GM18867 (cell line): Measurements from ENCODE around the gene TRMT1L.

ENCODE experiments used
- ATAC-seq: cut with Tn5 transposase; IDR thresholded peaks from one replicate; pipeline ENCODE4 v1.9.1; 2021; ENCODE audit warnings: mild to moderate bottlenecking, moderate library complexity; ENCODE audit not compliant: unreplicated experiment

TRMT1L gene

DNA sequence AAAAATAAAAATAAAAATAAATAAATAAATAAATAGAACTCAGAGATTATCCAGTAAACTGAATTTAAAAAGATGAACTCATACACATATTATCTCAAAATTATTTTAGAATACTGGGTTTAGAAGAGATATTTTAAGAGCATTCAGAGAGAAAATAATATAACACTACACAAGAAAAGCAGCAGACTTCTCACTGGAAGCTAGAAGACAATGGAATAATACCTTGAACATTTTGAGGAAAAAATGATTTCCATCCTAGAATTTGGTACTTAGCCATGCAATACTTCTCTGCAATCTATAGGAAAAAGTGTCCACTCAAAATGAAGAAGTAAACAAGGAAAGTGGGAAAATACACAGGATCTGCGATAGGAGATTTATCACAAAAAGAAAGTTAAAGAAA, 24.2 kb downstream of the TRMT1L start:
- no peak for ATAC-seq

DNA sequence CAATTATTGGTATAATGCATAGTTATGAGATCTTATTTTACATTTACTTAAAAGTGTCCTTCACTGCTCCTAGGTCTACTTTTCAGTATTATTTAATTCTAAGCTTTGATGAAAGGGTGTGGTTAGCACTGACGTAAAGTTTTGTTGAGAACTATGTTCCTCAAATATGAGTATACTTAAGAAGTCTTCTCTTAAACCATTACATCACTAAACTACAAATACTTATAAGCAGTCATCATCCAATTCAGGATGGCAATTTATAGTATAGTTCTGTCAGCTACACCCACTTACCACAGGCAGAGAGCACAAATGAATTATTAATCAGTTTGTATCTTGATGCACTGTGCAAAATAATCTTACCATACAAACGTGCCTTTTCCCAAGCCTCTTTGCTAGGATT, 27.0 kb downstream of the TRMT1L start:
- no peak for ATAC-seq

GRCh38 chr1:185112356-185112755, 44.4 kb downstream of the TRMT1L start:
- ATAC-seq = no peak

- ATAC-seq = no peak
These were observed 44.9 kb downstream of the TRMT1L start for GRCh38 chr1:185111873-185112272.

DNA sequence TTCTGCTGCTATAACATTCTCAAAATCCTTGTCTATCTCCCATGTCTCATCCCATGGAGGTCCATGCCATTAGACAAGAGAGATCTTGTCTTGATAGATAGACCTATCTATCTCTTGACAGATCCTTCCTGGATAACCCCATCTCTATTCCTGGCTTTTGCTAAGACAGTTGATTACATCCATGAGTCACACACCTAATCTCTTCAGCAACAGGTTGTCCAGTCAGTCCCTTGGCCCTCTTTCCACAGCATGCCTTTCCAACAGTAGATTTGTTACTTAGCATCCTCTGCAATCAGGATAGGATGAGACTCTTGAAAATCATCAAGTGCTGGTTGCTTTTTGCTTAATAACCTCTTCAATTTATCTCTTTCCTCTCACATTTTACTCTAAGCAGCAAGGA, 46.6 kb downstream of the TRMT1L start:
- no peak for ATAC-seq

GRCh38 chr1:185108321-185108720, 48.4 kb downstream of the TRMT1L start:
- ATAC-seq = no peak

DNA sequence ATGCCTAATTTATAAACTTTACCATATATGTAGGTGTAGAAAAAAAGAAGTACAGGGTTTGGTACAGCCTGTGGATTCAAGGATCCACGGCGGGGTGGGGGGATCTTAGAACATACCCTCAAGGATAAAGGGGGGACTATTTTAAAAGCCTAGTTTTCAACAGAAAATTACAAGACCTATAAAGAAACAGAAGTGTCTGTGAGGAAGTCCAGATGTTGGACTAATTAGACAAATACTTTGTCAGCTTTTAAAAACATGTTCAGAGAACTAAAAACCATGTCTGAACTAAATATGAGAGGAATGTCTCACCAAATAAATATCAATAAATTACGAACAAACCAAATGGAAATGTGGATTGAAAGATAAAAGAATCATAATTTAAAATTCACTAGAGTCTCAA, 51.6 kb downstream of the TRMT1L start:
- no peak for ATAC-seq

GRCh38 chr1:185104083-185104482, 52.7 kb downstream of the TRMT1L start:
- ATAC-seq = no peak

GRCh38 chr1:185096531-185096930, 60.2 kb downstream of the TRMT1L start:
- no peak for ATAC-seq

DNA sequence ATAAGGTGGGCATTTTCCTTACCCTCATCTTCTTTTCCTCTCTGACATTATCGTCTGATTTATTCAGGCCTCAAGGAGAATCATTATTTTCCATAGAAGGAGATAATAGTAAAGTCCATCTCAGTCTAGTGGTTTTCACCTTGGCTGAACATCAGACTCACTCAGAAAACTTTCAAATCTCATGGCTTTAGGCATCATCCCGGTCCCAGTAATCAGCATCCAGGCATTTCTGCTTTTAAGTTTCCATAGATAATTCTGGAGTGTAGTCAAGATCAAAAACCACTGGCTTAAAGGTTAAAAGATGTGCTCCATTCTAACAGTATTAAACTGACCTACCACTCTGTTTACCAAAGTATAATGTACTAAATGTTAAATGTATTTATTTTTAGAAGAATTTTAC, 62.0 kb downstream of the TRMT1L start:
- ATAC-seq = no peak

DNA sequence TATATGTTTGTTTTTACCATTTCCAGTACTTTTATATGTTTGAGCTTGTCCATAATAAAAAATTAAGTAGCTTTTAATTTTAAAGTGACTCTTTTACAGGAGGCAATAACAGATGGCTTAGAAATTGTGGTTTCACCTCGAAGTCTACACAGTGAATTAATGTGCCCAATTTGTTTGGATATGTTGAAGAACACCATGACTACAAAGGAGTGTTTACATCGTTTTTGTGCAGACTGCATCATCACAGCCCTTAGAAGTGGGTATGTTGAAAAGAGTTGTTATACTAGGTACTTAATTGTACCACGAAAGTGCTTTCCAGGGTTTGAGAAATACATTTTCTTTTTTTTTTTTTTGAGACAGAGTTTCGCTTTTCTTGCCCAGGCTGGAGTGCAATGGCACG, 65.3 kb downstream of the TRMT1L start:
- no peak for ATAC-seq

- ATAC-seq = no peak
These were observed 69.0 kb downstream of the TRMT1L start for GRCh38 chr1:185087746-185088145.

DNA sequence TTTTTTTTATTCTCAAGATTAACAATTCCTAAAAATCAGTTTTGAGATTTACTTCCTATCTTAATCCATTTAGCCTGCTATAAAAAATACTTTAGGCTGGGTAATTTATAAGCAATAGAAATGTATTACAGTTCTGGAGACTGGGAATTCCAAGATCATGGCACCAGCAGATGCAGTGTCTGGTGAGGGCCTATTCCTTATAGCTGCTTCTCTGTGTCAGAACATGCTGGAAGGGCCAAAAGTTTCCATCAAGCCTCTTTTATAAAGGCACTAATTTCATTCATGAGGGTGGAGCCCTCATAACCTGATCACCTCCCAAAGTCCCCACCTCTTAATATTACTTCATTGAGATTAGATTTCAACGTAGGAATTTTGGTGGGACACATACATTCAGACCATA, 69.7 kb downstream of the TRMT1L start:
- ATAC-seq = no peak

DNA sequence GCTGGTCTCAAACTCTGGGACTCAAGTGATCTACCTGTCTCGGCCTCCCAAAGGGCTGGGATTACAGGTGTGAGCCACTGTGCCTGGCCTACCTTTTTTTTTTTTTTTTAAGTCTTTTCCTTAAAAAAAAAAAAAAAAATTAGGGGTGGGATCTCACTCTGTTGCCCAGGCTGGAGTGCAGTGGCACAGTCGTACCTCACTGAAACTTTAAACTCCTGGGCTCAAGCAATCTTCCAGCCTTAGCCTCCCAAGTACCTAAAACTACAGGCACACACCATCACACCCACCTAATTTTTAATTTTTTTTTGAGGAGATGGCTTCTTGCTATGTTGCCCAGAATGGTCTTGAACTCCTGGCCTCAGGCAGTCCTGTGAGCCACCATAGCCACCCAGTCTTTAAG, 72.9 kb downstream of the TRMT1L start:
- no peak for ATAC-seq

DNA sequence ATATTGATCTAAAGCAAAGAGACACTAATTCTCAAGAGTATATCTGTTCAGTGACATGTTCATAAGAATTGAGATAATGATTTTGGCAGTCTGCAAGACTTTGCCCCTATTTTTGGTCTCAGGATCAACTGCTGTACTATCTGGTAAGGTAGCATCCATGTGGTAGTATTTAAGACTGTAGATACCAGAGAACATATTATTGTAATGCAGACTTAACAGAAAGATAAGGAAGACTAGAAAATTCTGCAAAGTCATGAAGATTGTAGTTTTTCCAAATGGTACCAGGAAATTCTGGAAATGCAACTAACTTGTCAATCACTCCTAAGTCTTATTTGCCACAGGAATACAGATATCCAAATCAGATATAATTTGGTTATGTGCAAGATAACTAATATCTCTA, 76.3 kb downstream of the TRMT1L start:
- no peak for ATAC-seq

DNA sequence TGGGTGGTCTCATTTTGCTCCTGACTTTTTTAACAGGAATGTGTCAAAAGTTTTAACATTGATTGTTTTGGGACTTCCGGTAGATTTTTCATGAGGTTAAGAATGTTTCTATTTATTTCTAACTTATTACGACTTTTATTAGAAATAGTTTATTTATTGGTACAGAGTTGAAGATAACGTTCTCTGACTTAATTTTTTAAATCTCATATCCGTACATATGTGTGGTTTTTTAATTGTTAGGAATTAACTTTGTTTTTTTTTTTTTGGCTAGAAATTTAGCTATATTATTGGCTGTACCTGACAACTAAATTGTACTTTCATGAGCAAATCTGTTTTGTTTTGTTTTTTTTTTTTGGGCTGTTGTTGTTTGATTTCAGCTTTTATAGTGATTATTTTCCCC, 79.4 kb downstream of the TRMT1L start:
- no peak for ATAC-seq

DNA sequence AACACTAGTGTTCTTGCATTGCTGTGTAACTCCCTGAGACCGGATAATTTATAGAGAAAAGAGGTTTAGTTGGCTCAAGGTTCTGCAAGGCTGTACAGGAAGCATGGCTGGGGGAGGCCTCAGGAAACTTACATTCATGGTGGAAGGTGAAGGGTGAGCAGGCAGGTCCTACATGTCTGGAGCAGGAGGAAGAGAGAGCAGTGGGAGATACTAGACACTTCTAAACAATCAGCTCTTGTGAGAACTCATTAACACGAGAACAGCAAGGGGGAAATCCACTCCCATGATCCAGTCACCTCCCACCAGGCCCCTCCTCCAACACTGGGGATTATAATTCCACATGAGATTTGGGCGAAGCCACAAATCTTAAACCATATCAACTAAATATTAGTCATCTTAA, 81.3 kb downstream of the TRMT1L start:
- no peak for ATAC-seq

DNA sequence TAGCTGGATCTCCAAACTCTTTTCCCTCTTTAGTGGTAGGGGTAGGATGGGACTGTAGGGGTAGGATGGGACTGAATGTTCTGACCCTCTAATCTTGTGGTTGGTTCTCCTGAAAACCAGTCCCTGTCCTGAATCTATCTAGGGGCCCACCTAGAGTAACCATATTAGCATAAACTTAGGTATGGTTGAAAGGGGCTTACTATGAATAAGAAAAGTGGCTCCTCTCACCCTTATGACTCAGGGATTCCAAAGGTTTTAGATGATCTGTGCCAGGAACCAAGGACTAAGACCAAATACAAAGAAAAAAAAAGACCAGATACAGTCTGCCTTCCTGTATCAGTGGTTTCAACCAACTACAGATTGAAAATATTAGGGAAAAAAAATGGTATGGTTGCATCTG, 82.4 kb downstream of the TRMT1L start:
- ATAC-seq = no peak

- no peak for ATAC-seq
These were observed 83.0 kb downstream of the TRMT1L start for GRCh38 chr1:185073725-185074124.

- no peak for ATAC-seq
These were observed 86.7 kb downstream of the TRMT1L start for GRCh38 chr1:185070051-185070450.

- ATAC-seq = no peak
These were observed 87.5 kb downstream of the TRMT1L start for GRCh38 chr1:185069202-185069772.

- ATAC-seq = no peak
These were observed 88.4 kb downstream of the TRMT1L start for GRCh38 chr1:185068341-185068740.
